ENCODE results near the gene CEACAM7.
"Not testable (repeated sequence)": the region's sequence is repeated elsewhere in the genome, so short reads cannot be mapped to it uniquely, and the experiment has no call there.

CEACAM7 gene

GRCh38 chr19:41670755-41671154, 17.3 kb downstream of the CEACAM7 start:
- Histone ChIP-seq H2AFZ (no peak overlapping the region), H3K4me3 (ENCODE audit: low read depth, low read length) (no peak overlapping the region), H3K9me3 (ENCODE audit: control insufficient read depth, low read length) (peaks cover 4% of the 10 kb centered on the region), H3K4me2 (ENCODE audit: low read length) (no peak overlapping the region), H3K27me3 (ENCODE audit: control insufficient read depth, insufficient read depth, low read length) (no peaks in the 10 kb centered on the region), H3K4me1 (no peaks in the 10 kb centered on the region), H3K9ac (no peak overlapping the region), H3K27ac (no peak overlapping the region), H3K79me2 (no peaks in the 10 kb centered on the region), H3K36me3 (ENCODE audit: control insufficient read depth, insufficient read depth, low read length) (no peaks in the 10 kb centered on the region)
- TF ChIP-seq CTCF (IDR thresholded peaks at IDR 0.05) = no peak

GRCh38 chr19:41668315-41668714, 19.8 kb downstream of the CEACAM7 start:
- Histone ChIP-seq H3K4me3 (ENCODE audit: low read depth, low read length) (no peak overlapping the region), H3K27ac (no peak overlapping the region), H3K4me2 (ENCODE audit: low read length) (no peak overlapping the region), H3K36me3 (ENCODE audit: control insufficient read depth, insufficient read depth, low read length) (no peaks in the 10 kb centered on the region), H3K9ac (no peak overlapping the region), H3K79me2 (no peaks in the 10 kb centered on the region), H3K27me3 (ENCODE audit: control insufficient read depth, insufficient read depth, low read length) (no peaks in the 10 kb centered on the region), H3K4me1 (no peaks in the 10 kb centered on the region), H3K9me3 (ENCODE audit: control insufficient read depth, low read length) (peaks cover 4% of the 10 kb centered on the region), H2AFZ (no peak overlapping the region)
- no peak for TF ChIP-seq CTCF (IDR thresholded peaks at IDR 0.05)

GRCh38 chr19:41666075-41666474, 22.0 kb downstream of the CEACAM7 start:
- H3K9ac ChIP-seq = no peak overlapping the region
- H3K27me3 ChIP-seq (ENCODE audit: control insufficient read depth, insufficient read depth, low read length) = no peaks in the 10 kb centered on the region
- no peak overlapping the region for H3K4me3 ChIP-seq (ENCODE audit: low read depth, low read length)
- H3K4me2 ChIP-seq (ENCODE audit: low read length) = no peak overlapping the region
- no peak for TF ChIP-seq CTCF (IDR thresholded peaks at IDR 0.05)
- no peaks in the 10 kb centered on the region for H3K36me3 ChIP-seq (ENCODE audit: control insufficient read depth, insufficient read depth, low read length)
- peaks cover 4% of the 10 kb centered on the region for H3K9me3 ChIP-seq (ENCODE audit: control insufficient read depth, low read length)
- H3K27ac ChIP-seq = no peak overlapping the region
- no peak overlapping the region for H2AFZ ChIP-seq
- no peaks in the 10 kb centered on the region for H3K79me2 ChIP-seq
- no peaks in the 10 kb centered on the region for H3K4me1 ChIP-seq

GRCh38 chr19:41657157-41657556, 30.9 kb downstream of the CEACAM7 start:
- no peaks in the 10 kb centered on the region for H3K4me1 ChIP-seq
- no peak overlapping the region for H2AFZ ChIP-seq
- H3K27ac ChIP-seq = no peak overlapping the region
- no peaks in the 10 kb centered on the region for H3K9me3 ChIP-seq (ENCODE audit: control insufficient read depth, low read length)
- H3K27me3 ChIP-seq (ENCODE audit: control insufficient read depth, insufficient read depth, low read length) = no peaks in the 10 kb centered on the region
- H3K9ac ChIP-seq = no peak overlapping the region
- H3K79me2 ChIP-seq = no peaks in the 10 kb centered on the region
- no peak overlapping the region for H3K4me3 ChIP-seq (ENCODE audit: low read depth, low read length)
- no peaks in the 10 kb centered on the region for H3K36me3 ChIP-seq (ENCODE audit: control insufficient read depth, insufficient read depth, low read length)
- no peak for TF ChIP-seq CTCF (IDR thresholded peaks at IDR 0.05)
- H3K4me2 ChIP-seq (ENCODE audit: low read length) = no peak overlapping the region

GRCh38 chr19:41656756-41657155, 31.3 kb downstream of the CEACAM7 start:
- H3K9ac ChIP-seq; H3K27me3 ChIP-seq (ENCODE audit: control insufficient read depth, insufficient read depth, low read length); H3K9me3 ChIP-seq (ENCODE audit: control insufficient read depth, low read length); H3K4me2 ChIP-seq (ENCODE audit: low read length); H3K79me2 ChIP-seq; H3K4me3 ChIP-seq (ENCODE audit: low read depth, low read length); H2AFZ ChIP-seq; H3K27ac ChIP-seq; H3K4me1 ChIP-seq; H3K36me3 ChIP-seq (ENCODE audit: control insufficient read depth, insufficient read depth, low read length): not testable (repeated sequence)

Data from parathyroid adenoma (tissue), 2 donors.